ENCODE results near the gene ARHGAP25.

ARHGAP25 gene

GRCh38 chr2:68857202-68857845 lies 122.7 kb downstream of the ARHGAP25 start:
- DNase-seq (ENCODE audit: low read depth in 2 of 3, low spot score in 1 of 3): no peak

- DNase-seq (ENCODE audit: low read depth in 2 of 3, low spot score in 1 of 3): no peak
These were observed 123.3 kb downstream of the ARHGAP25 start for GRCh38 chr2:68857855-68858456.

GRCh38 chr2:68860111-68860510 lies 125.5 kb downstream of the ARHGAP25 start:
- no peak for DNase-seq (ENCODE audit: low read depth in 2 of 3, low spot score in 1 of 3)

GRCh38 chr2:68861330-68861729 lies 126.7 kb downstream of the ARHGAP25 start:
- no peak for DNase-seq (ENCODE audit: low read depth in 2 of 3, low spot score in 1 of 3)

- DNase-seq (ENCODE audit: low read depth in 2 of 3, low spot score in 1 of 3): no peak
These were observed 128.3 kb downstream of the ARHGAP25 start for GRCh38 chr2:68862889-68863288.

- DNase-seq (ENCODE audit: low read depth in 2 of 3, low spot score in 1 of 3): no peak
These were observed 129.4 kb downstream of the ARHGAP25 start for GRCh38 chr2:68863996-68864395.

- DNase-seq (ENCODE audit: low read depth in 2 of 3, low spot score in 1 of 3): no peak
These were observed 130.5 kb downstream of the ARHGAP25 start for GRCh38 chr2:68865108-68865507.

GRCh38 chr2:68870215-68870614 lies 135.6 kb downstream of the ARHGAP25 start:
- no peak for DNase-seq (ENCODE audit: low read depth in 2 of 3, low spot score in 1 of 3)

GRCh38 chr2:68871159-68871764 lies 136.7 kb downstream of the ARHGAP25 start, which contains the start of gene BMP10:
BMP10 (minus strand) TSS chr2:68871397; CDS start chr2:68871358, 39 bp downstream.
- DNase-seq (ENCODE audit: low read depth in 2 of 3, low spot score in 1 of 3): no peak

Data from stimulated activated CD4-positive, alpha-beta T cell treated with anti-CD3 and anti-CD28 coated beads, Interleukin-12 subunit alpha, Interleukin-12 subunit beta, amount 100 ng/mL, for 48 hours (primary cell).